CD4-positive, alpha-beta T cell treated with Interleukin-17A for 4 hours (primary cell): ENCODE results near the gene ABCG5.
A peak's percentile ranks its signal among the peaks of the same experiment; 100 is the strongest.

Experiments
- DNase-seq: peaks from one replicate; pipeline ENCODE4 v3.0.0-alpha.2; 2020; ENCODE audit warnings: mixed read lengths

The ABCG5 gene

GRCh38 chr2:43838560-43839267 lies at the start of gene ABCG5, which contains the start of gene ABCG8:
Gene ABCG5, minus strand, starts transcription at chr2:43838839. Its CDS starts 160 bp downstream, at chr2:43838679.
Gene ABCG8, plus strand, starts transcription at chr2:43838971. Its CDS starts 83 bp downstream, at chr2:43839054.
- DNase-seq, result no peak

GRCh38 chr2:43887176-43887575 lies 48.5 kb upstream of the ABCG5 start:
- no peak for DNase-seq

GRCh38 chr2:43885132-43885632 lies 46.5 kb upstream of the ABCG5 start:
- DNase-seq, result no peak

- DNase-seq, result no peak
These were observed 46.0 kb upstream of the ABCG5 start for GRCh38 chr2:43884689-43885088.

- no peak for DNase-seq
These were observed 43.7 kb upstream of the ABCG5 start for GRCh38 chr2:43882312-43882711.

GRCh38 chr2:43880952-43881351 lies 42.3 kb upstream of the ABCG5 start:
- no peak for DNase-seq

GRCh38 chr2:43880471-43880870 lies 41.8 kb upstream of the ABCG5 start:
- no peak for DNase-seq

- no peak for DNase-seq
These were observed 40.6 kb upstream of the ABCG5 start for GRCh38 chr2:43879261-43879660.

GRCh38 chr2:43877782-43878464 lies 39.3 kb upstream of the ABCG5 start:
- DNase-seq, result peak; percentile 60

GRCh38 chr2:43874776-43875451 lies 36.3 kb upstream of the ABCG5 start:
- DNase-seq, result no peak

- DNase-seq, result no peak
These were observed 33.5 kb upstream of the ABCG5 start for GRCh38 chr2:43872151-43872550.

GRCh38 chr2:43855292-43855691 lies 16.7 kb upstream of the ABCG5 start:
- DNase-seq, result no peak

GRCh38 chr2:43854671-43855070 lies 16.0 kb upstream of the ABCG5 start:
- DNase-seq, result no peak

- DNase-seq, result no peak
These were observed 14.8 kb upstream of the ABCG5 start for GRCh38 chr2:43853141-43854081.

GRCh38 chr2:43852196-43852730 lies 13.6 kb upstream of the ABCG5 start:
- DNase-seq, result no peak

- DNase-seq, result no peak
These were observed 12.7 kb upstream of the ABCG5 start for GRCh38 chr2:43851011-43851980.

GRCh38 chr2:43848214-43848613 lies 9.6 kb upstream of the ABCG5 start:
- DNase-seq, result no peak

- DNase-seq, result no peak
These were observed 7.6 kb upstream of the ABCG5 start for GRCh38 chr2:43846140-43846793.

GRCh38 chr2:43845181-43845580 lies 6.5 kb upstream of the ABCG5 start:
- DNase-seq, result no peak

GRCh38 chr2:43842866-43843226 lies 4.2 kb upstream of the ABCG5 start:
- DNase-seq, result no peak
